HepG2 (cell line): ENCODE measurements around the gene MEI1. TPM values are rescaled to one million over a fixed set of nuclear protein-coding genes. Genes with fewer than 3 reads are reported as not detected.

Experiments used
- ATAC-seq: fragments of 200-7000 bp; cut with Tn5 transposase; 3 replicates; pipeline ENCODE4 v1.9.1; 2020; ENCODE audit warnings: mild to moderate bottlenecking, moderate library complexity
- BruUV-seq: library from RNA; stranded (reverse); fragments of 400-500 nt; replicated peaks from 2 replicates; lab custom pipeline; 2021; lab: Mats Ljungman, UMichigan
- CTCF ChIA-PET: fragments of 300-600 bp; formaldehyde crosslinking; extraction: SDS; loops from one replicate; lab custom pipeline; 2021; ENCODE audit warnings: low total read pairs, inconsistent platforms, low intra/inter-chr PET ratio; lab: Yijun Ruan, JAX
- POLR2A ChIA-PET: fragments of 350-600 bp; sonication (Branson Sonifier 250); formaldehyde crosslinking; loops from one replicate; lab custom pipeline; 2020; ENCODE audit warnings: antibody characterized with exemption, inconsistent platforms; lab: Yijun Ruan, JAX
- DNase-seq: peaks from one replicate; pipeline ENCODE4 v3.0.0-alpha.2; 2015; ENCODE audit warnings: low spot score
- FAIRE-seq: peaks from 3 replicates; lab custom pipeline; 2011; peaks lifted over from hg19 to GRCh38; lab: Jason Lieb, UNC
- H2AFZ ChIP-seq: one replicate; pipeline ENCODE4 v1.6.1; 2011; ENCODE audit warnings: low read length, inconsistent platforms
- H3K27ac ChIP-seq: fragments of 300-600 bp; 3 replicates; pipeline ENCODE4 v1.8.0; 2011; ENCODE audit warnings: mixed run types, mild to moderate bottlenecking, mixed read lengths, low read length, inconsistent platforms; ENCODE audit not compliant: insufficient read depth; ENCODE audit errors: extremely low read length
- H3K27me3 ChIP-seq, 2 experiments: fragments of 200-600 bp in 1 of 2; 2 replicates in 1 of 2; 3 replicates in 1 of 2; pipeline versions ENCODE4 v1.6.0 to v1.8.0; 2011; ENCODE audit warnings: low read length in 2 of 2, mild to moderate bottlenecking in 2 of 2, moderate library complexity in 2 of 2, inconsistent platforms in 1 of 2; ENCODE audit not compliant: insufficient read depth in 2 of 2, control insufficient read depth in 1 of 2
- H3K36me3 ChIP-seq, 2 experiments: fragments of 200-600 bp in 1 of 2; replicated peaks in 1 of 2; 2 replicates in 1 of 2; 3 replicates in 1 of 2; pipeline versions ENCODE4 v1.5.1 to v1.8.0; 2011; ENCODE audit warnings: low read length in 2 of 2, inconsistent platforms in 1 of 2; ENCODE audit not compliant: insufficient read depth in 2 of 2, control insufficient read depth in 1 of 2
- H3K4me1 ChIP-seq: 2 replicates; pipeline ENCODE4 v1.5.1; 2012; ENCODE audit warnings: low read length, inconsistent platforms; ENCODE audit not compliant: insufficient read depth
- H3K4me2 ChIP-seq: 2 replicates; pipeline ENCODE4 v1.6.0; 2011; ENCODE audit warnings: low read depth, low read length, inconsistent platforms
- H3K4me3 ChIP-seq, 3 experiments: fragments of 200-600 bp in 1 of 3; sonication (generic), shearing (Covaris generic) in 1 of 3; replicated peaks in 1 of 3; 2 replicates each; pipeline ENCODE4 v1.5.1; 2011 to 2016; ENCODE audit warnings: low read length in 3 of 3, inconsistent platforms in 2 of 3, low read depth in 2 of 3, mild to moderate bottlenecking in 2 of 3, control low read depth in 1 of 3, mixed read lengths in 1 of 3; ENCODE audit not compliant: insufficient read depth in 1 of 3
- H3K79me2 ChIP-seq: one replicate; pipeline ENCODE4 v1.6.1; 2011; ENCODE audit warnings: low read length, inconsistent platforms; ENCODE audit not compliant: insufficient read depth
- H3K9ac ChIP-seq: 2 replicates; pipeline ENCODE4 v1.6.0; 2011; ENCODE audit warnings: mild to moderate bottlenecking, low read depth, low read length, inconsistent platforms; ENCODE audit not compliant: insufficient read depth
- H3K9me3 ChIP-seq: 2 replicates; pipeline ENCODE4 v1.5.1; 2012; ENCODE audit warnings: mild to moderate bottlenecking, low read length
- H4K20me1 ChIP-seq: 2 replicates; pipeline ENCODE4 v1.6.0; 2011; ENCODE audit warnings: inconsistent platforms, mild to moderate bottlenecking, low read length, moderate library complexity; ENCODE audit not compliant: insufficient read depth
- HOXA5 ChIP-seq: sonication (generic); formaldehyde crosslinking; IDR thresholded peaks from 2 replicates; pipeline ENCODE4 v1.4.0; 2020; ENCODE audit warnings: missing genetic modification reagents
- IKZF4 ChIP-seq: sonication (generic); formaldehyde crosslinking; IDR thresholded peaks from 2 replicates; pipeline ENCODE4 v1.5.1; 2020; ENCODE audit warnings: borderline replicate concordance, mild to moderate bottlenecking, low read depth, missing genetic modification reagents; ENCODE audit errors: not compliant biosample characterization
- MBD4 ChIP-seq: IDR thresholded peaks from 2 replicates; pipeline ENCODE4 v1.6.1; 2012; ENCODE audit warnings: low read length, inconsistent platforms, borderline replicate concordance
- ZFP36L1 ChIP-seq: sonication (generic); formaldehyde crosslinking; IDR thresholded peaks from 2 replicates; pipeline ENCODE4 v1.8.0; 2022; ENCODE audit warnings: mild to moderate bottlenecking, missing genetic modification reagents, moderate library complexity
- ZNF572 ChIP-seq: sonication (generic); formaldehyde crosslinking; IDR thresholded peaks from 2 replicates; pipeline ENCODE4 v1.5.1; 2020; ENCODE audit warnings: mild to moderate bottlenecking, missing genetic modification reagents
- WGBS: methylation state at CpG from one replicate; pipeline ENCODE4 v1.1.6; 2017; ENCODE audit warnings: low lambda C conversion rate; 5-methylcytosine and 5-hydroxymethylcytosine counted together
- in situ Hi-C: cut with HindIII; loops from 2 replicates; pipeline ENCODE4 v1.10.0; 2017; ENCODE audit warnings: low pct_unique_long_range_greater_than_20kb; ENCODE audit not compliant: extremely low pct_ligation_motif_present
- intact Hi-C: fragments of 100-400 bp; cut with micrococcal nuclease; formaldehyde crosslinking; loops from one replicate; pipeline ENCODE4 v1.10.0; 2022; ENCODE audit not compliant: unreplicated experiment
- polyA plus RNA-seq, 8 experiments: library from polyadenylated mRNA; depleted of rRNA in 3 of 8; stranded (reverse) in 7 of 8; unstranded in 1 of 8; fragments of >200 nt; fragmentation: Illumina TruSeq in 4 of 8; extraction: Trizol in 4 of 8; gene quantifications; 2 replicates each; pipeline versions ENCODE4 v1.2.1 to v1.2.3, GENCODE V29; 2011 to 2016; ENCODE audit warnings: low read depth in 4 of 8, missing spikeins in 1 of 8, mixed read lengths in 1 of 8; ENCODE audit not compliant: insufficient read depth in 1 of 8
- total RNA-seq, 5 experiments: library from RNA; depleted of rRNA; stranded (reverse); fragments of >200 nt; fragmentation: Illumina TruSeq; extraction: Trizol; gene quantifications; 2 replicates each; pipeline ENCODE4 v1.2.3, GENCODE V29; 2016; ENCODE audit warnings: low read depth in 1 of 5
- TF ChIP-seq, protein P1 (sequence below): sonication (generic); formaldehyde crosslinking; IDR thresholded peaks from 2 replicates; pipeline ENCODE4 v1.4.0; 2020; ENCODE audit warnings: missing genetic modification reagents
- TF ChIP-seq, protein P2 (sequence below): sonication (generic); formaldehyde crosslinking; IDR thresholded peaks from 2 replicates; pipeline ENCODE4 v1.4.0; 2020; ENCODE audit warnings: missing genetic modification reagents
- TF ChIP-seq, protein P3 (sequence below): sonication (generic); formaldehyde crosslinking; IDR thresholded peaks from 2 replicates; pipeline ENCODE4 v1.5.1; 2020; ENCODE audit warnings: mild to moderate bottlenecking, moderate library complexity, missing genetic modification reagents
- TF ChIP-seq, protein P4 (sequence below): fragments of 450-650 bp; IDR thresholded peaks from 2 replicates; pipeline ENCODE4 v1.6.1; 2016
- TF ChIP-seq, protein P5 (sequence below): sonication (generic); formaldehyde crosslinking; IDR thresholded peaks from 2 replicates; pipeline ENCODE4 v1.4.0; 2020; ENCODE audit warnings: low read depth, mild to moderate bottlenecking, missing genetic modification reagents
- TF ChIP-seq, protein P6 (sequence below): sonication (generic); formaldehyde crosslinking; IDR thresholded peaks from 2 replicates; pipeline ENCODE4 v1.8.1; 2023; ENCODE audit warnings: mild to moderate bottlenecking, missing genetic modification reagents, borderline replicate concordance

MEI1 gene
- total and polyA plus RNA-seq, 2 of the 13 experiments (the other 11 are each of a cell fraction or from before 2014, with no cell fraction given) = 0.75 to 1.9 TPM

DNA sequence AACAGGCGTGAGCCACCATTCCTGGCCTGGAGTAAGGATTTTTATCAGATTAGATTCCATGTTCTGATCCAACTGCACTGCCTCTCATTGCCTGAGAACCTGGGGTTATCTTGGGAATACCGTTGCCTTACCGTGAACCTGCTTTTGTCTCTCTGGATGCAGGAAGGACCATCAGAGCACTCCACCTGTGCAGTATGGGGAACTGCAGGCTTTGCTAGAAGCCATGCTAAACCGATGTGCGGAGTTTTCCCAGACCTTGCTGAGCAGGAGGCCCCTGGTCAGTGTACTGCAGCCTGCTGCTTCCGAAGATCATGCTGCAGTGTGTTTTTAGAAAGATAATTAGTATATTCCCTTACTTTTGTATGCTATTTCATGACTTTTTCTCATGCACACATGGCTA is 43.6 kb downstream of the MEI1 start (continued):
- TF ChIP-seq, protein P1, sequence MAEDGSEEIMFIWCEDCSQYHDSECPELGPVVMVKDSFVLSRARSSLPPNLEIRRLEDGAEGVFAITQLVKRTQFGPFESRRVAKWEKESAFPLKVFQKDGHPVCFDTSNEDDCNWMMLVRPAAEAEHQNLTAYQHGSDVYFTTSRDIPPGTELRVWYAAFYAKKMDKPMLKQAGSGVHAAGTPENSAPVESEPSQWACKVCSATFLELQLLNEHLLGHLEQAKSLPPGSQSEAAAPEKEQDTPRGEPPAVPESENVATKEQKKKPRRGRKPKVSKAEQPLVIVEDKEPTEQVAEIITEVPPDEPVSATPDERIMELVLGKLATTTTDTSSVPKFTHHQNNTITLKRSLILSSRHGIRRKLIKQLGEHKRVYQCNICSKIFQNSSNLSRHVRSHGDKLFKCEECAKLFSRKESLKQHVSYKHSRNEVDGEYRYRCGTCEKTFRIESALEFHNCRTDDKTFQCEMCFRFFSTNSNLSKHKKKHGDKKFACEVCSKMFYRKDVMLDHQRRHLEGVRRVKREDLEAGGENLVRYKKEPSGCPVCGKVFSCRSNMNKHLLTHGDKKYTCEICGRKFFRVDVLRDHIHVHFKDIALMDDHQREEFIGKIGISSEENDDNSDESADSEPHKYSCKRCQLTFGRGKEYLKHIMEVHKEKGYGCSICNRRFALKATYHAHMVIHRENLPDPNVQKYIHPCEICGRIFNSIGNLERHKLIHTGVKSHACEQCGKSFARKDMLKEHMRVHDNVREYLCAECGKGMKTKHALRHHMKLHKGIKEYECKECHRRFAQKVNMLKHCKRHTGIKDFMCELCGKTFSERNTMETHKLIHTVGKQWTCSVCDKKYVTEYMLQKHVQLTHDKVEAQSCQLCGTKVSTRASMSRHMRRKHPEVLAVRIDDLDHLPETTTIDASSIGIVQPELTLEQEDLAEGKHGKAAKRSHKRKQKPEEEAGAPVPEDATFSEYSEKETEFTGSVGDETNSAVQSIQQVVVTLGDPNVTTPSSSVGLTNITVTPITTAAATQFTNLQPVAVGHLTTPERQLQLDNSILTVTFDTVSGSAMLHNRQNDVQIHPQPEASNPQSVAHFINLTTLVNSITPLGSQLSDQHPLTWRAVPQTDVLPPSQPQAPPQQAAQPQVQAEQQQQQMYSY = no peak
- TF ChIP-seq IKZF4 = no peak
- TF ChIP-seq, protein P2, sequence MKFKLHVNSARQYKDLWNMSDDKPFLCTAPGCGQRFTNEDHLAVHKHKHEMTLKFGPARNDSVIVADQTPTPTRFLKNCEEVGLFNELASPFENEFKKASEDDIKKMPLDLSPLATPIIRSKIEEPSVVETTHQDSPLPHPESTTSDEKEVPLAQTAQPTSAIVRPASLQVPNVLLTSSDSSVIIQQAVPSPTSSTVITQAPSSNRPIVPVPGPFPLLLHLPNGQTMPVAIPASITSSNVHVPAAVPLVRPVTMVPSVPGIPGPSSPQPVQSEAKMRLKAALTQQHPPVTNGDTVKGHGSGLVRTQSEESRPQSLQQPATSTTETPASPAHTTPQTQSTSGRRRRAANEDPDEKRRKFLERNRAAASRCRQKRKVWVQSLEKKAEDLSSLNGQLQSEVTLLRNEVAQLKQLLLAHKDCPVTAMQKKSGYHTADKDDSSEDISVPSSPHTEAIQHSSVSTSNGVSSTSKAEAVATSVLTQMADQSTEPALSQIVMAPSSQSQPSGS (CRISPR knock-in tag) = no peak

DNA sequence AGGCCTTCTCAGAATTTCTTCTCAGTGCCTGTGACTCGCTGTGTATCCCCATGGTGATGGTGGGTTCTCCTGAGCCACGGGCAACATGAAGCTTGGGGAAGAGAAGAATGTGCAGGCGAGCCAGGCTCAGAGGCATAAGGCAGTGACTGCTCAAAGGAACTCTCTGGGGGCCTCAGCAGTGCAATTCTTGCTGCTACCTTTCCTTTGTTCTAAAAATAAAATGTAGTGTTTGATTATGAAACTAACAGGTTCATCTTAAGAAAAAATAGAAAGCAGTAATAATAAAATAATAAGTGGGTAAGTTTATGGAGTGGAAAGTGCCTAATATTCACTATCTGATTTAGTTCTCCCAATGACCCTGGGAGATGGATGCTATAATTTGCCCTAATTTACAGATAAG is 46.7 kb downstream of the MEI1 start:
- Histone ChIP-seq H3K9me3 (no peaks in the 10 kb centered on the region), H3K27ac (no peak overlapping the region), H3K4me1 (peaks cover 4% of the 10 kb centered on the region), H3K79me2 (no peaks in the 10 kb centered on the region), H3K36me3 (no peaks in the 10 kb centered on the region), H4K20me1 (no peaks in the 10 kb centered on the region), H2AFZ (no peak overlapping the region), H3K27me3 (peaks cover 0 to 15% of the 10 kb centered on the region in 2 experiments; a peak in 1 of 5 replicates), H3K9ac (no peak overlapping the region), H3K4me2 (no peak overlapping the region), H3K4me3 (no peak overlapping the region)
- POLR2A ChIA-PET = interaction anchor here (1.5 kb wide), 1 partner anchor 201 kb away, joined by 4 read pairs; the partner anchor contains the start of gene CENPM
- no TSS peak for BruUV-seq
- DNase-seq (no peak), FAIRE-seq (no peak), ATAC-seq (no peak)
- CTCF ChIA-PET = interaction anchor here (1.1 to 2.6 kb wide), 3 partner anchors 48 to 195 kb away, joined by 3 to 16 read pairs (median 6); no protein-coding TSS in a partner anchor
- 0% methylated on average over 3 of the region's 3 CpGs for WGBS
- in situ Hi-C loops = no loop called here
- intact Hi-C loops = loop anchor here (1.0 kb wide), 1 partner anchor 195 kb away; no protein-coding TSS in a partner anchor
- TF ChIP-seq, protein P3, sequence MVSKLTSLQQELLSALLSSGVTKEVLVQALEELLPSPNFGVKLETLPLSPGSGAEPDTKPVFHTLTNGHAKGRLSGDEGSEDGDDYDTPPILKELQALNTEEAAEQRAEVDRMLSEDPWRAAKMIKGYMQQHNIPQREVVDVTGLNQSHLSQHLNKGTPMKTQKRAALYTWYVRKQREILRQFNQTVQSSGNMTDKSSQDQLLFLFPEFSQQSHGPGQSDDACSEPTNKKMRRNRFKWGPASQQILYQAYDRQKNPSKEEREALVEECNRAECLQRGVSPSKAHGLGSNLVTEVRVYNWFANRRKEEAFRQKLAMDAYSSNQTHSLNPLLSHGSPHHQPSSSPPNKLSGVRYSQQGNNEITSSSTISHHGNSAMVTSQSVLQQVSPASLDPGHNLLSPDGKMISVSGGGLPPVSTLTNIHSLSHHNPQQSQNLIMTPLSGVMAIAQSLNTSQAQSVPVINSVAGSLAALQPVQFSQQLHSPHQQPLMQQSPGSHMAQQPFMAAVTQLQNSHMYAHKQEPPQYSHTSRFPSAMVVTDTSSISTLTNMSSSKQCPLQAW (CRISPR knock-in tag) = no peak
- no peak for TF ChIP-seq ZFP36L1 (CRISPR knock-in tag)
- TF ChIP-seq, protein P4, sequence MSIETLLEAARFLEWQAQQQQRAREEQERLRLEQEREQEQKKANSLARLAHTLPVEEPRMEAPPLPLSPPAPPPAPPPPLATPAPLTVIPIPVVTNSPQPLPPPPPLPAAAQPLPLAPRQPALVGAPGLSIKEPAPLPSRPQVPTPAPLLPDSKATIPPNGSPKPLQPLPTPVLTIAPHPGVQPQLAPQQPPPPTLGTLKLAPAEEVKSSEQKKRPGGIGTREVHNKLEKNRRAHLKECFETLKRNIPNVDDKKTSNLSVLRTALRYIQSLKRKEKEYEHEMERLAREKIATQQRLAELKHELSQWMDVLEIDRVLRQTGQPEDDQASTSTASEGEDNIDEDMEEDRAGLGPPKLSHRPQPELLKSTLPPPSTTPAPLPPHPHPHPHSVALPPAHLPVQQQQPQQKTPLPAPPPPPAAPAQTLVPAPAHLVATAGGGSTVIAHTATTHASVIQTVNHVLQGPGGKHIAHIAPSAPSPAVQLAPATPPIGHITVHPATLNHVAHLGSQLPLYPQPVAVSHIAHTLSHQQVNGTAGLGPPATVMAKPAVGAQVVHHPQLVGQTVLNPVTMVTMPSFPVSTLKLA = no peak
- no peak for TF ChIP-seq MBD4
- TF ChIP-seq ZNF572 = no peak
- no peak for TF ChIP-seq HOXA5
- TF ChIP-seq, protein P5, sequence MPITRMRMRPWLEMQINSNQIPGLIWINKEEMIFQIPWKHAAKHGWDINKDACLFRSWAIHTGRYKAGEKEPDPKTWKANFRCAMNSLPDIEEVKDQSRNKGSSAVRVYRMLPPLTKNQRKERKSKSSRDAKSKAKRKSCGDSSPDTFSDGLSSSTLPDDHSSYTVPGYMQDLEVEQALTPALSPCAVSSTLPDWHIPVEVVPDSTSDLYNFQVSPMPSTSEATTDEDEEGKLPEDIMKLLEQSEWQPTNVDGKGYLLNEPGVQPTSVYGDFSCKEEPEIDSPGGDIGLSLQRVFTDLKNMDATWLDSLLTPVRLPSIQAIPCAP = no peak
- TF ChIP-seq, protein P6, sequence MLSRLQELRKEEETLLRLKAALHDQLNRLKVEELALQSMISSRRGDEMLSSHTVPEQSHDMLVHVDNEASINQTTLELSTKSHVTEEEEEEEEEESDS (CRISPR knock-in tag) = no peak
